C4-2B (cell line): ENCODE measurements around the gene SFTA2.

Source experiments
- H3K27ac ChIP-seq: fragments of 450-650 bp; 2 replicates; pipeline ENCODE4 v1.5.1; 2017
- ZFX ChIP-seq: fragments of 450-650 bp; IDR thresholded peaks from 2 replicates; pipeline ENCODE4 v1.6.1; 2017
- TF ChIP-seq, protein P1 (sequence below): fragments of 450-650 bp; conservative IDR thresholded peaks from 2 replicates; pipeline ENCODE4 v1.5.1; 2017; ENCODE audit warnings: mild to moderate bottlenecking

The SFTA2 gene

GRCh38 chr6:30966154-30966553, 34.2 kb upstream of the SFTA2 start:
- H3K27ac ChIP-seq = no peak overlapping the region
- TF ChIP-seq ZFX = no peak
- TF ChIP-seq, protein P1, sequence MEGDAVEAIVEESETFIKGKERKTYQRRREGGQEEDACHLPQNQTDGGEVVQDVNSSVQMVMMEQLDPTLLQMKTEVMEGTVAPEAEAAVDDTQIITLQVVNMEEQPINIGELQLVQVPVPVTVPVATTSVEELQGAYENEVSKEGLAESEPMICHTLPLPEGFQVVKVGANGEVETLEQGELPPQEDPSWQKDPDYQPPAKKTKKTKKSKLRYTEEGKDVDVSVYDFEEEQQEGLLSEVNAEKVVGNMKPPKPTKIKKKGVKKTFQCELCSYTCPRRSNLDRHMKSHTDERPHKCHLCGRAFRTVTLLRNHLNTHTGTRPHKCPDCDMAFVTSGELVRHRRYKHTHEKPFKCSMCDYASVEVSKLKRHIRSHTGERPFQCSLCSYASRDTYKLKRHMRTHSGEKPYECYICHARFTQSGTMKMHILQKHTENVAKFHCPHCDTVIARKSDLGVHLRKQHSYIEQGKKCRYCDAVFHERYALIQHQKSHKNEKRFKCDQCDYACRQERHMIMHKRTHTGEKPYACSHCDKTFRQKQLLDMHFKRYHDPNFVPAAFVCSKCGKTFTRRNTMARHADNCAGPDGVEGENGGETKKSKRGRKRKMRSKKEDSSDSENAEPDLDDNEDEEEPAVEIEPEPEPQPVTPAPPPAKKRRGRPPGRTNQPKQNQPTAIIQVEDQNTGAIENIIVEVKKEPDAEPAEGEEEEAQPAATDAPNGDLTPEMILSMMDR = no peak

DNA sequence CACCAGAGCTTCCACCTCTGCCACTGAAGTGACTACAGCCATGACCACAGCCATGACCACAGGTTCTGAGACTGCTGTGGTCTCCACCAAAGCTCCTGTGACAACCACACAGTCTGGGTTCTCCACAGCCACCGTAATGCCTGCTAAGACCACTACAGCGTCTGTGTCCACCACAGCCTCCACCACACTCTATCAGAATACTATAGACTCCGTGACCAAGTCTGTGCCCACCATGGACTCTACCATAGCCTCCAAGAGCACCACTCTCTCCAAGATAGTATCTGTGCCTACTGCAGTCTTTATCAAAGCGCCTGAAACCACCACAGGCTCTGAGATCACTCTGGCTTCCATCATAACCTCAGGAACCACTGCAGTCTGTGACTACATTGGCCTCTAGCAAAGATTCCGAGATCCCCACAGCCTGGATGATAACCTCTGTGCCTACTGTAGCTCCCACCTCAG, 33.2 kb upstream of the SFTA2 start:
- H3K27ac ChIP-seq = no peak overlapping the region
- TF ChIP-seq ZFX = no peak
- TF ChIP-seq, protein P1 = no peak

GRCh38 chr6:30964075-30964474, 32.1 kb upstream of the SFTA2 start:
- H3K27ac ChIP-seq = no peak overlapping the region
- TF ChIP-seq, protein P1 = no peak
- TF ChIP-seq ZFX = no peak

DNA sequence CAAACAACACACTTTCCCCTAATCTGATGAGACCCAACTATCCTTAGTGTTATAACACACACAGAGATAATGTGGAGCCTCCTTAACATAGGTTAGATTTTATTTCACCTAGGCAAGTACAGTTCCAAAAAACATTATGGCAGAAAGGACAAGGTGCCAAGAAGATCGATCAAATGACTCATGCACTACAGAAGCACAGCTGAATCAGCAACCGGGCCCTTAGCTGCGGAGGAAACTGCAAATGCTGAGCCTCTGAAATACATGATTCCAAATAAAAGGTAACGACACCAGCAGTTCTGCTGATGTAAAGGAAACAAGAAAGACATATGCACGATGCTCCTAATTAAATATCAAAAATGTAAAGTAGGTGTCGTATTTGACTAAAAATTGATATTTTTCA, 31.7 kb upstream of the SFTA2 start:
- TF ChIP-seq, protein P1 = no peak
- no peak for TF ChIP-seq ZFX
- H3K27ac ChIP-seq = no peak overlapping the region

DNA sequence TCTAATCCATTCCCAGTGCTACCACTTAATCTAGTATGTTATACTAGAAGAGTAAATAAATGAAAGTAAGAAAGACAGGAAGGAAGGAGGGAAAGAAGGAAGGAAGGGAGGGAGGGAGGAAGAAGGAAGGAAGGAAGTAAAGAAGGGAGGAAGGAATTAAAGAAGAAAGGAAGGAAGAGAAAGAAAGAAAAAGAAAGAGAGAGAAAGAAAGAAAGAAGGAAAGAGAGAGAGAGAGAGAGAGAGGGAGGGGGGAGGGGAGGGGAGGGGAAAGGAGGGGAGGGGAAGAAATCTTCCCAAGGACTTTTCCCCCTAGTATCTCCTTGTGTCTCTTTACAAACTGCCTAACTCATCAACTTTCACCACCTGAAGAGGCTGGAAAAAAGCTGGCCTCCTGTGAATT, 30.7 kb upstream of the SFTA2 start:
- H3K27ac ChIP-seq = no peak overlapping the region
- TF ChIP-seq, protein P1 = no peak
- TF ChIP-seq ZFX = no peak

GRCh38 chr6:30960907-30961673, 29.1 kb upstream of the SFTA2 start:
- H3K27ac ChIP-seq = no peak overlapping the region
- TF ChIP-seq ZFX = no peak
- TF ChIP-seq, protein P1 = no peak

DNA sequence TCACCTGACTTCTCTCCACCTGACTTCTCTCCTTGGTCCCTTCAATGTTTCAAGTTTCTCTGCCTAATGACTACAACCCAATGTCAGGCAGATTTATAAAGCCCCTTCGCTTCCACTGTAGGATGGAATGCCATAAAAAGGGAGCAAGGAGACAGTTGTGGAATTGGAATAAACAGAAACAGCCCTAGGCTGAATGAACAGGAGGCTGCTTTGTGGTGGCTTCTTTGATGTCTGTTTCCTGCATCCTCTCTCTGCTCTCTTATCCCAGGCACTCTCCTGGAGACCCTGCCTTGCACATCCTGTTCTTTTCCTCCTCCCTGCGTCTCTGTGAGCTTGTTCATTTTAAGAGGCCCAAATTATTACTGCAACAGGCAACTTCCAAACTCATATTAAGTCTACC, 25.7 kb upstream of the SFTA2 start:
- no peak for TF ChIP-seq ZFX
- TF ChIP-seq, protein P1 = no peak
- no peak overlapping the region for H3K27ac ChIP-seq
